Measurements from ENCODE around the gene MINPP1.
"Not testable (repeated sequence)": the region's sequence is repeated elsewhere in the genome, so short reads cannot be mapped to it uniquely, and the experiment has no call there.

The MINPP1 gene

GRCh38 chr10:87578160-87578841 is 73.6 kb downstream of the MINPP1 start:
- no peak for DNase-seq

DNA sequence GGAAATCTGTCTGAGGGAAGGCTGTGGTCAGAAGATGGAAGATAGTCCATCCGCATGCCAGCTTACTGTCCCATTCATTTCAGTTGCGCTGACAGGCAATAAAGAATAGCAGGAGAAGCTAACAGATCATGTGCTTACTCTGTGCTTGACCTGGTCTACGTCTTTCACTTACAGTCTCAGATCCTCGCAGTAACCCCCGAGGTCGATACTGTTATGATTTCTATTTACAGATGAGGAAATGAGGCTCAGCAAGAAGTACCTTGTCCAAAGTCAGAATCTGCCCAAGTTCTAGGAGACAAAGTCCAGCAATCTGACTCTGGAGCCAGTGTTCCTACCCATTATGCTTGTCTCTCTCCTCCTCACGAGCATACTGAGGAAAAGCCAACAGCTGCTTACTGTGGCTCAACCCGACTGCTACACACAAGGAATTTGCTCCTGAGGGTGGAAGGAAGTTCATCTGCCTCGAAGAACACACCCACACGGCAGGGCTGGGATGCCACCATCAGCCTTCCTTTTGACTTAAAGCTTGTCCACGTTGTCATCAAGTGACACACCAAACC is 74.2 kb downstream of the MINPP1 start:
- no peak for DNase-seq

- DNase-seq, result no peak
Measured at GRCh38 chr10:87579563-87579962, 74.9 kb downstream of the MINPP1 start.

GRCh38 chr10:87580016-87580415 is 75.3 kb downstream of the MINPP1 start:
- DNase-seq, result no peak

DNA sequence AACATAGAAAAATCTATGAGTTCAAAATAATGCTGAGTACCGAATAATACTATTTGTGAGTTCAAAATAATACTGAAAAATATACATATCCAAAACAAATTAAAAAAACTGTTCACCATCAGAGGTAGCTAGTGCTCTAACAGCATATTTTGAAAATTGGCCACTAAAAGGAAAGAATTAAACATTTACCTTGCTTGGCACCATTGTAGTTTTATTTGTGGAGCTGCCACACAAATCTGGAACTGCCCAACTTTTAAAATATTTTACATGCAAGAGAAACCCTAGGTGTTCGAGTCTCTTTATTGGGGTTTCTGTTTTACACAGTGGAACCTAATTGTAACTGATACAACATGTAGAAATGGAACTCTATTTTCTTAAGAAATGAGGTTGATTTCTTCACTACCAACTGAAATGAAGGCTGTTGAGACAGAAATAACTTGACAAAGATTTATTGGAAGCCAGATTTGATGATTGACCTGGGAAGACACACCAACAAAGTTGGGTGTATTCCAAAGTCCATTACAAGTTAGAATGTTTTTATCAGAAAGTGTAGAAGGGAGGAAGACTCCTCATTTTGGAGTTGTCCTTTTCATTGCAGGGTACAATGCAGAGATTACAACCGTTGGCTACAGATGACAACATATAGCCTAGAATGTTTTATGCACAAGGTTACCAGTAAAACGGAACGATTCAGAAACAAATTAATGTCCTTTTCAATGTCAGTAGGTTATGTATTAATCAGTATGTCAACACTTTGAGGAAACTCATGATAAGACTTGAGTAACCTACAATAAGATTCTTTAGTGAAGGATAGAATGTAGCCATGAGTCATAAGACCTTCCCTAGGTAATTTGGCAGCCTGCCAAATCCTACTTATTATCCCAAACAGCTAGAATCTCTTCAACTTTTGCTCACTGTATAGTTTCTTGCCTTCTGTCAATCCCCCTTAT is 81.1 kb downstream of the MINPP1 start:
- DNase-seq, result no peak

GRCh38 chr10:87589645-87590051 is 85.0 kb downstream of the MINPP1 start:
- DNase-seq, result no peak

DNA sequence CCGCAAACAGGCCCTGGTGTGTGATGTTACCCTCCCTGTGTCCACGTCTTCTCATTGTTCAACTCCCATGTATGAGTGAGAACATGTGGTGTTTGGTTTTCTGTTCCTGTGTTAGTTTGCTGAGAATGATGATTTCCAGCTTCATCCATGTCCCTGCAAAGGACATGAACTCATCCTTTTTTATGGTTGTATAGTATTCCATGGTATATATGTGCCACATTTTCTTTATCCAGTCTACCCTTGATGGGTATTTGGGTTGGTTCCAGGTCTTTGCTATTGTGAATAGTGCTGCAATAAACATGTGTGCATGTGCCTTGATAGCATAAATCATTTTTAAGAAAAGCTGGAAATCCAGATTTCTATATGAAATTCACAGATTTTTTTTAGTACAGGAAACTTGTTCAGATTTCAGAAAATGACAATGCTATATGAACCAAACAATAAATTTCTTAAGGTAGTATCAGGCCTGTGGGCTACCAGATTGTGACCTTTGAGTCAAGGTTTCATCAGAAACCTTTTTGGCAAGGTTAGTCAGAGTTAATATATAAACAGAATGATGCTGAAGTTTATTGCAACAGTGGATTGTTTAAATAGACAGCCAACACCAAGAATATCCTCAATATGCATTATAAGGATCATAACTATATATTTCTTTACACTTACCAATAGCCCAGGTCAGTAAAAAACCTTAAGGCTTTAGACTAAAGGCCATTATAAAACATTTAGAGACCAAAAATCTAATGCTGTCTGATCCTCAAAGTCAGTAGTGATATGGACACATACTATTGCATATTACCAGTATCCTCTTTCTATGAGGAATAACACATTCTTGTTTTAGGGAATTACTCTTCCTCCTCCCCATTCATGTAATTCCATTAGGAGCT is 86.3 kb downstream of the MINPP1 start:
- DNase-seq, result no peak

DNA sequence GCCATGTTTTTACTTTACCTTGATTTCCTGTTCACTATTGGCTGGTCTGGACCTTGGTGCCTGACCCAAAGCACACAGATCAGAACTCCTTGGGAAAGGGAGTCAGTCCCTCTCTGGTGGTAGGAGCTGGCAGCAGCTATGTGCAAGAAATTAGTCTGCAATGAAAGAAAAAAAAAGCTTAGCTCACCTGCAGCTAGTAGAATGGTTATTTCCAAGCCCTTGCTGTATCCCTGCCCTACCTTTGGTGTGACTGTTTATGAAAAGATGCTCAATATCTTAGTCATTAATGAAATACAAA is 86.8 kb downstream of the MINPP1 start:
- DNase-seq, result no peak

DNA sequence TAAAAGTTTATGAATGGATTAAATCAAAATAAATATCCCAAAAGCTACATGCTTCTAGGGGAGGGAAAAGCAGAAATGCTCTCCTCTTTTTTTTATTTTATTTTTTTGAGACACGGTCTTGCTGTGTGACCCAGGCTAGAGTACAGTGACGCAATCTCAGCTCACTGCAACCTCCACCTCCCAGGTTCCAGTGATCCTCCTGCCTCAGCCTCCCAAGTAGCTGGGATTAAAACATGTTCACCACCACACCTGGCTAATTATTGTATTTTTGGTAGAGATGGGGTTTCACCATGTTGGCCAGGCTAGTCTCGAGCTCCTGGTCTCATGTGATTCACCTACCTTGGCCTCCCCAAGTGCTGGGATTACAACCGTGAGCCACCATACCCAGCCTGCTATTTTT is 88.2 kb downstream of the MINPP1 start:
- DNase-seq, result not testable (repeated sequence)

DNA sequence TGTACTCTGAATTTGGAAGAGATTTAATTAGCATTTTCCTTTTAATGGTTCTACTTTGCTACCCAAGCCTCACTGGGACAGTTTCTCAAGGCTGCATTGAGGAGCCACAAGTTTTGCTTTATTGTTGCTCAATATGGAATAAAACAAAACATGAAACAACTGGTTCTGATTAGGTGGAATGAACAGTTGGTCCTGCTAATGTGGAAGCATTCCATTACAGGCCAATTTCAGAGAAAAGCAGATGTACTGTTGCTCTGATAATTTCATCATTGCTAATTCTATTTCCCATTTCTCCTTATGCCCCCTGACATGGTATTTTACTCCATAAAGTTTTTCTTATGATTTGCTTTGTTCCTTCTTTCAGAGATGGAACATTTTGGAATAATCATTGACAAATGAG is 89.0 kb downstream of the MINPP1 start:
- no peak for DNase-seq

GRCh38 chr10:87594181-87594580 is 89.5 kb downstream of the MINPP1 start:
- DNase-seq, result no peak

- no peak for DNase-seq
Measured at GRCh38 chr10:87594864-87595263, 90.2 kb downstream of the MINPP1 start.

DNA sequence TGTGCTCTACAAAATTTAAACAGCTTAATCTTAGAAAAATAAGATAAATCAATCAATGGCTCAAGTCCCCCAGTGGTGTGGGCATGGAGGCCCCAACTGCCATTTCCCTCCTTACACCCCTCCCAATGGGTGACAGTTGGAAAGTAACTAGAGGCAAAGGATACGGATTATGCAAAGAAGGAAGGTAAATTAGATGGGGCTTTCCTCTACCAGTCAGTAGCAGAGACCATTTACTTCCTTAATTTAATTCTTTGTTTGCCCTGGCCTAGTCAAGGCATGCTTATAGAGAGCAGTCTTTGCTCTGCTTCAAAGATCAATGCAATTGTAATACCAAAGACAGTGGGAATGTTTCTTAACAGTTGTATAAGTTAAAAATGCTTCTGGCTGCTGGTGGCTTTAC is 91.7 kb downstream of the MINPP1 start:
- no peak for DNase-seq

DNA sequence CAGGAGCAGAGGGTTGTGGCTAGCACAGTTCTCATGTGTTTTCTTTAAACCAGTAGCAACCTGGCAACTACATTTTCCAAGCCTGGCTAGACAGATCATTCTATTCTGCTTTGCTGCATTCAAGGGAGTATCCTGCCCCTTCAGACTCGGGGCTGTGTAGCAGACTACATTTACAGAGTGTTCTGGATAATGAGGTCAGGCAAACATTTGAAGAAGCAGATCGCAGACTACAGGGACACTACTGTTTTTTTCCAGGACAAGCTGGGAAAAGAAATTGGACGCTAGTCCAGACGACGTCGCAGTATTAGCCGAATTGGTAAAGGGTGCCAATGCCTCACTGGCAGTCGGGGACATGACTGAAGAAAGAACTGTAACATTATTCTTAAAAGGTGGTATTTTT is 94.0 kb downstream of the MINPP1 start:
- DNase-seq, result no peak

- no peak for DNase-seq
Measured at GRCh38 chr10:87600581-87600980, 95.9 kb downstream of the MINPP1 start.
